IMR-90 (cell line): Measurements from ENCODE around the gene SEPTIN2.

Experiments
- BHLHE40 ChIP-seq: fragments of 150-350 bp; IDR thresholded peaks from 2 replicates; pipeline ENCODE4 v1.6.1; 2016; ENCODE audit warnings: mild to moderate bottlenecking, low read depth, low read length
- CEBPB ChIP-seq: IDR thresholded peaks from 2 replicates; pipeline ENCODE4 v1.6.1; 2012; ENCODE audit warnings: low read depth, low read length, improper control_type of control experiment
- CHD1 ChIP-seq: IDR thresholded peaks from 2 replicates; pipeline ENCODE4 v1.6.1; 2012; ENCODE audit warnings: low read depth, low read length, improper control_type of control experiment
- CTCF ChIP-seq: conservative IDR thresholded peaks from 2 replicates; pipeline ENCODE4 v1.5.1; 2012; ENCODE audit warnings: mild to moderate bottlenecking, low read depth, low read length, improper control_type of control experiment
- MAFK ChIP-seq: IDR thresholded peaks from 2 replicates; pipeline ENCODE4 v1.6.1; 2012; ENCODE audit warnings: low read depth, low read length, improper control_type of control experiment
- MAZ ChIP-seq: IDR thresholded peaks from 2 replicates; pipeline ENCODE4 v1.6.1; 2012; ENCODE audit warnings: low read depth, mild to moderate bottlenecking, low read length, improper control_type of control experiment, moderate library complexity, borderline replicate concordance
- MXI1 ChIP-seq: IDR thresholded peaks from 2 replicates; pipeline ENCODE4 v1.6.1; 2012; ENCODE audit warnings: low read depth, mild to moderate bottlenecking, low read length, moderate library complexity, borderline replicate concordance
- NFE2L2 ChIP-seq: fragments of 150-350 bp; IDR thresholded peaks from 2 replicates; pipeline ENCODE4 v1.6.1; 2016; ENCODE audit warnings: low read depth, mild to moderate bottlenecking, low read length
- POLR2A ChIP-seq: IDR thresholded peaks from 2 replicates; pipeline ENCODE4 v1.6.1; 2012; ENCODE audit warnings: mild to moderate bottlenecking, low read depth, low read length
- RCOR1 ChIP-seq: IDR thresholded peaks from 2 replicates; pipeline ENCODE4 v1.6.1; 2012; ENCODE audit warnings: mild to moderate bottlenecking, low read length, improper control_type of control experiment; ENCODE audit not compliant: insufficient replicate concordance
- SMC3 ChIP-seq: fragments of 150-350 bp; IDR thresholded peaks from 2 replicates; pipeline ENCODE4 v1.6.1; 2016; ENCODE audit warnings: low read depth, mild to moderate bottlenecking, antibody characterized with exemption, low read length, moderate library complexity
- TF ChIP-seq, protein P1 (sequence below): fragments of 150-350 bp; IDR thresholded peaks from 2 replicates; pipeline ENCODE4 v1.6.1; 2017; ENCODE audit warnings: mild to moderate bottlenecking, antibody characterized with exemption, low read length, low read depth
- TF ChIP-seq, protein P2 (sequence below): fragments of 150-350 bp; IDR thresholded peaks from 2 replicates; pipeline ENCODE4 v1.6.1; 2016; ENCODE audit warnings: low read depth, mild to moderate bottlenecking, low read length, moderate library complexity, borderline replicate concordance

- TF ChIP-seq, protein P1, sequence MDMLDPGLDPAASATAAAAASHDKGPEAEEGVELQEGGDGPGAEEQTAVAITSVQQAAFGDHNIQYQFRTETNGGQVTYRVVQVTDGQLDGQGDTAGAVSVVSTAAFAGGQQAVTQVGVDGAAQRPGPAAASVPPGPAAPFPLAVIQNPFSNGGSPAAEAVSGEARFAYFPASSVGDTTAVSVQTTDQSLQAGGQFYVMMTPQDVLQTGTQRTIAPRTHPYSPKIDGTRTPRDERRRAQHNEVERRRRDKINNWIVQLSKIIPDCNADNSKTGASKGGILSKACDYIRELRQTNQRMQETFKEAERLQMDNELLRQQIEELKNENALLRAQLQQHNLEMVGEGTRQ, result no peak
- TF ChIP-seq CTCF (no peak), POLR2A (no peak), MAFK (no peak), MAZ (no peak), CEBPB (no peak), SMC3 (no peak), RCOR1 (no peak), MXI1 (no peak), CHD1 (no peak), BHLHE40 (no peak), NFE2L2 (no peak)
- TF ChIP-seq, protein P2, sequence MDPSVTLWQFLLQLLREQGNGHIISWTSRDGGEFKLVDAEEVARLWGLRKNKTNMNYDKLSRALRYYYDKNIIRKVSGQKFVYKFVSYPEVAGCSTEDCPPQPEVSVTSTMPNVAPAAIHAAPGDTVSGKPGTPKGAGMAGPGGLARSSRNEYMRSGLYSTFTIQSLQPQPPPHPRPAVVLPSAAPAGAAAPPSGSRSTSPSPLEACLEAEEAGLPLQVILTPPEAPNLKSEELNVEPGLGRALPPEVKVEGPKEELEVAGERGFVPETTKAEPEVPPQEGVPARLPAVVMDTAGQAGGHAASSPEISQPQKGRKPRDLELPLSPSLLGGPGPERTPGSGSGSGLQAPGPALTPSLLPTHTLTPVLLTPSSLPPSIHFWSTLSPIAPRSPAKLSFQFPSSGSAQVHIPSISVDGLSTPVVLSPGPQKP, result no peak
Measured at GRCh38 chr2:241323778-241324177, 8.1 kb downstream of the SEPTIN2 start.
